ENCODE measurements around the gene PCSK2.
"Not testable (repeated sequence)": the region's sequence is repeated elsewhere in the genome, so short reads cannot be mapped to it uniquely, and the experiment has no call there.

PCSK2 gene

DNA sequence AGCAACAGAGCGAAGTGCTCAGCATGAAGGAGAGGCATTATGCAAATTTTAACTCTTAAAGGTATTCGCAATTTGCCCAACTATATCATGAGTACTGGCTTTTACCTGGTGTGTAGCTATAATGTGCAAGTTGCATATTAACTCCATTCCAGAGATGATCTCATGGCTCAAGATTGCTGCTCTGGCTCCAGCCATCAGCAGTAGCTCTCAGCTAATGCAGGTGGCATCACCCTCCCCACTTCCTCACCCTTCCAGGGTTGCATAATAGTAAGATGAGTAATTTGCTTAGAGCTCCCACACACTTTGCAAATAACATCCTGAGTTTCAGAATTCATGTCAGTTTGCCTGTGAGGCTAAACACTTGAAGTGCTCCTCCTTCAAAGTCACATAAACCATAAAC lies 15.9 kb upstream of the PCSK2 start:
- no peak overlapping the region for H3K9ac ChIP-seq (ENCODE audit: low read depth in 1 of 2, low read length in 2 of 2)
- H3K9me3 ChIP-seq (ENCODE audit: control insufficient read depth in 2 of 2, low read length in 2 of 2), result no peaks in the 10 kb centered on the region
- H3K4me3 ChIP-seq (ENCODE audit: low read length in 2 of 2), result no peak overlapping the region
- H3K27ac ChIP-seq (ENCODE audit: low read depth in 2 of 2, low read length in 2 of 2), result no peak overlapping the region
- H3K36me3 ChIP-seq (ENCODE audit: control insufficient read depth in 2 of 2, insufficient read depth in 2 of 2, low read length in 2 of 2), result no peaks in the 10 kb centered on the region
- H3K27me3 ChIP-seq (ENCODE audit: control insufficient read depth in 2 of 2, insufficient read depth in 2 of 2, low read length in 2 of 2), result no peaks in the 10 kb centered on the region
- H3K4me1 ChIP-seq (ENCODE audit: control insufficient read depth in 2 of 2, insufficient read depth in 2 of 2, low read length in 2 of 2), result no peaks in the 10 kb centered on the region

DNA sequence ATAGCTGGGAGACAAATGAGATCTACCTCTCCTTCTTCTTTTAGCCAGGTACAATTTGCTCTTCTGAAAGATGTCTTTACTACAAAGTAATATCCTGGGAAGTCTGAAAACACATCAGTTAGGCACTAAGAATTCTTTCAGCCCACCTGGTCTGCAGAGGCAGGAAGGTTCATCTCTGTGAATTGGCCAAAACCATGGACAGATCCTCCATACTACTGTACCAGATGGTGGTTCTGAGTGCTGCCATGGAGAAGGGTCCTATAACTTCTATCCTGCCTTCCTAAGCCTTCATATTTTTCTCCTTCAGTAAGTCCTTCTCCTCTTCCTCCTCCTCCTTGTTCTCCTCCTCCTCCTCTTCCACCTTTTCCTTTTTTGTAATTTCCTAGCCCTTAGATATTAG lies 11.7 kb upstream of the PCSK2 start:
- Histone ChIP-seq H3K27me3 (ENCODE audit: control insufficient read depth in 2 of 2, insufficient read depth in 2 of 2, low read length in 2 of 2) (no peaks in the 10 kb centered on the region), H3K36me3 (ENCODE audit: control insufficient read depth in 2 of 2, insufficient read depth in 2 of 2, low read length in 2 of 2) (no peaks in the 10 kb centered on the region), H3K4me1 (ENCODE audit: control insufficient read depth in 2 of 2, insufficient read depth in 2 of 2, low read length in 2 of 2) (no peaks in the 10 kb centered on the region), H3K27ac (ENCODE audit: low read depth in 2 of 2, low read length in 2 of 2) (no peak overlapping the region), H3K9me3 (ENCODE audit: control insufficient read depth in 2 of 2, low read length in 2 of 2) (no peaks in the 10 kb centered on the region), H3K4me3 (ENCODE audit: low read length in 2 of 2) (no peak overlapping the region), H3K9ac (ENCODE audit: low read depth in 1 of 2, low read length in 2 of 2) (no peak overlapping the region)

DNA sequence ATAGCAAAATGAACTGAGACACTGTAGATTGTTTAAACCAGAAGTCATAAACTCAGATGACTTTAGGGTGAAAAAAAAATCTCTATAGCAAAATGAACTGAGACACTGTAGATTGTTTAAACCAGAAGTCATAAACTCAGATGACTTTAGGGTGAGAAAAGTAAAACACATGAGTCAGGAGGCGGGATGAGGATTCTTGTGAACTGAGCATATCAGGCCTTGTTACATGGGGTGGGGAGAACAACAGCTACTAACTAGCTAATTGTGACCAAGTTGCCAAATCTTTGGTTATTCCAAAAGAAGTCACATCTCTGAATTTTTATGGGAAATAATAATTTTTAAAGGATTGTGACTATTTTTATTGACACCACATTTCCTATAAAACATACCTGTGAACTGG lies 7.0 kb upstream of the PCSK2 start:
- not testable (repeated sequence) for H3K27ac ChIP-seq (ENCODE audit: low read depth in 2 of 2, low read length in 2 of 2); H3K4me3 ChIP-seq (ENCODE audit: low read length in 2 of 2); H3K36me3 ChIP-seq (ENCODE audit: control insufficient read depth in 2 of 2, insufficient read depth in 2 of 2, low read length in 2 of 2); H3K9me3 ChIP-seq (ENCODE audit: control insufficient read depth in 2 of 2, low read length in 2 of 2); H3K27me3 ChIP-seq (ENCODE audit: control insufficient read depth in 2 of 2, insufficient read depth in 2 of 2, low read length in 2 of 2); H3K4me1 ChIP-seq (ENCODE audit: control insufficient read depth in 2 of 2, insufficient read depth in 2 of 2, low read length in 2 of 2); H3K9ac ChIP-seq (ENCODE audit: low read depth in 1 of 2, low read length in 2 of 2)

DNA sequence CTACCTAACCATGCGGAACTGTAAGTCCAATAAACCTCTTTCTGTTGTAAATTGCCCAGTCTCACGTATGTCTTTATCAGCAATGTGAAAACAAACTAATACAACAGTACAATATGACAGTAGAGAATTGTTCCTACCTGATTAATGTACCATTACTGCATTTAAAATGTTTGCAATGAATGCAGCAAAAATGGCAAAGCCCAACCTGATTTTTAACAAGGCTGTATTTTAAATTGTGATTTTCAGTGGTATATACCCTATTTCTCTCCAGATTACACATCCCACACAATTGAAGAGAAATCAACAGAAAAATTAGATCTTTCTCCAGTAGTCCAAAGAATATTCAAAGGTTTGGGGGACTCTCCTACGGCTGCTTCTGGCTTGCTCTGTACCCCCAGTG lies 3.3 kb upstream of the PCSK2 start:
- Histone ChIP-seq H3K27me3 (ENCODE audit: control insufficient read depth in 2 of 2, insufficient read depth in 2 of 2, low read length in 2 of 2) (peaks cover 9 to 11% of the 10 kb centered on the region in 2 donors), H3K36me3 (ENCODE audit: control insufficient read depth in 2 of 2, insufficient read depth in 2 of 2, low read length in 2 of 2) (no peaks in the 10 kb centered on the region), H3K9me3 (ENCODE audit: control insufficient read depth in 2 of 2, low read length in 2 of 2) (no peaks in the 10 kb centered on the region), H3K9ac (ENCODE audit: low read depth in 1 of 2, low read length in 2 of 2) (no peak overlapping the region), H3K4me1 (ENCODE audit: control insufficient read depth in 2 of 2, insufficient read depth in 2 of 2, low read length in 2 of 2) (no peaks in the 10 kb centered on the region), H3K4me3 (ENCODE audit: low read length in 2 of 2) (no peak overlapping the region), H3K27ac (ENCODE audit: low read depth in 2 of 2, low read length in 2 of 2) (no peak overlapping the region)

DNA sequence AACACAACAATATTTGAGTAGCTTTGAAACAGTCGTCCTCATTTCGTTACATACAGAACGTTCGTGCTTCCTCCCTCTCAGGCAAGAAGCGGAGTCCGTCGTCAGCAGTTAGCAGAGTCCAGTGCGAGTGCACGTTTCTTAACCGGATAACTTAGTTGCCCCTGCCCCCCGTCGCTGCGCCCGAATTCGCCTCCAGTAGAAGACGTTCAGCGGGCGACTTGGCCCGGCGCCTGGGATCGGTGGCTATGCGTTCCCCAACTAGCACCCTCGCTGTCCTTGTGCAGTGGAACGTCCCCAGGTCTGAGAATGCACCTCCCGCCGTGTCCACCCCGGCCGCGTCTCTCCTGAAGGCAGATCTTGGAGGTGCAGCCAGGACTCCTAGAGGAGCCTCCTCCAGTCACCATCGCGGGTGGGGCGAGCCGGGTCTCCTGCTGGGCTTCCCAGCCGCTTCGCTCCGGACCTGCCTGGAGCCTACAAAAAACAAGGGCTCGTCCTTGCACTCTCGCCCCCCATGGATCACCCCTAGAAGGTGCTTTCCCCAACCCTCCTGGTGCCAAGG lies 910 bp upstream of the PCSK2 start:
- Histone ChIP-seq H3K9ac (ENCODE audit: low read depth in 1 of 2, low read length in 2 of 2) (no peak overlapping the region), H3K27me3 (ENCODE audit: control insufficient read depth in 2 of 2, insufficient read depth in 2 of 2, low read length in 2 of 2) (peaks cover 11 to 13% of the 10 kb centered on the region in 2 donors), H3K4me1 (ENCODE audit: control insufficient read depth in 2 of 2, insufficient read depth in 2 of 2, low read length in 2 of 2) (no peaks in the 10 kb centered on the region), H3K36me3 (ENCODE audit: control insufficient read depth in 2 of 2, insufficient read depth in 2 of 2, low read length in 2 of 2) (no peaks in the 10 kb centered on the region), H3K27ac (ENCODE audit: low read depth in 2 of 2, low read length in 2 of 2) (no peak overlapping the region), H3K4me3 (ENCODE audit: low read length in 2 of 2) (peak overlapping the region; percentile 35 to 58), H3K9me3 (ENCODE audit: control insufficient read depth in 2 of 2, low read length in 2 of 2) (no peaks in the 10 kb centered on the region)

DNA sequence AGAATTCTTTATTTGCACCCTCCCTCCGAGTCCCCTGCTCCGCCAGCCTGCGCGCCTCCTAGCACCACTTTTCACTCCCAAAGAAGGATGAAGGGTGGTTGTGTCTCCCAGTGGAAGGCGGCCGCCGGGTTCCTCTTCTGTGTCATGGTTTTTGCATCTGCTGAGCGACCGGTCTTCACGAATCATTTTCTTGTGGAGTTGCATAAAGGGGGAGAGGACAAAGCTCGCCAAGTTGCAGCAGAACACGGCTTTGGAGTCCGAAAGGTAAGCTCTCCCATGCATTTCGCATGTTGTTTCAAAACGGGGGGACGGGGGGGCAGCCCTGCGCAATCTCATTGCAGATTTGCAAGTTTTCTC lies 357 bp downstream of the PCSK2 start:
- H3K27ac ChIP-seq (ENCODE audit: low read depth in 2 of 2, low read length in 2 of 2), result no peak overlapping the region
- H3K9ac ChIP-seq (ENCODE audit: low read depth in 1 of 2, low read length in 2 of 2), result no peak overlapping the region
- H3K9me3 ChIP-seq (ENCODE audit: control insufficient read depth in 2 of 2, low read length in 2 of 2), result no peaks in the 10 kb centered on the region
- H3K4me3 ChIP-seq (ENCODE audit: low read length in 2 of 2), result no peak overlapping the region
- peaks cover 11 to 13% of the 10 kb centered on the region in 2 donors for H3K27me3 ChIP-seq (ENCODE audit: control insufficient read depth in 2 of 2, insufficient read depth in 2 of 2, low read length in 2 of 2)
- H3K4me1 ChIP-seq (ENCODE audit: control insufficient read depth in 2 of 2, insufficient read depth in 2 of 2, low read length in 2 of 2), result no peaks in the 10 kb centered on the region
- no peaks in the 10 kb centered on the region for H3K36me3 ChIP-seq (ENCODE audit: control insufficient read depth in 2 of 2, insufficient read depth in 2 of 2, low read length in 2 of 2)

DNA sequence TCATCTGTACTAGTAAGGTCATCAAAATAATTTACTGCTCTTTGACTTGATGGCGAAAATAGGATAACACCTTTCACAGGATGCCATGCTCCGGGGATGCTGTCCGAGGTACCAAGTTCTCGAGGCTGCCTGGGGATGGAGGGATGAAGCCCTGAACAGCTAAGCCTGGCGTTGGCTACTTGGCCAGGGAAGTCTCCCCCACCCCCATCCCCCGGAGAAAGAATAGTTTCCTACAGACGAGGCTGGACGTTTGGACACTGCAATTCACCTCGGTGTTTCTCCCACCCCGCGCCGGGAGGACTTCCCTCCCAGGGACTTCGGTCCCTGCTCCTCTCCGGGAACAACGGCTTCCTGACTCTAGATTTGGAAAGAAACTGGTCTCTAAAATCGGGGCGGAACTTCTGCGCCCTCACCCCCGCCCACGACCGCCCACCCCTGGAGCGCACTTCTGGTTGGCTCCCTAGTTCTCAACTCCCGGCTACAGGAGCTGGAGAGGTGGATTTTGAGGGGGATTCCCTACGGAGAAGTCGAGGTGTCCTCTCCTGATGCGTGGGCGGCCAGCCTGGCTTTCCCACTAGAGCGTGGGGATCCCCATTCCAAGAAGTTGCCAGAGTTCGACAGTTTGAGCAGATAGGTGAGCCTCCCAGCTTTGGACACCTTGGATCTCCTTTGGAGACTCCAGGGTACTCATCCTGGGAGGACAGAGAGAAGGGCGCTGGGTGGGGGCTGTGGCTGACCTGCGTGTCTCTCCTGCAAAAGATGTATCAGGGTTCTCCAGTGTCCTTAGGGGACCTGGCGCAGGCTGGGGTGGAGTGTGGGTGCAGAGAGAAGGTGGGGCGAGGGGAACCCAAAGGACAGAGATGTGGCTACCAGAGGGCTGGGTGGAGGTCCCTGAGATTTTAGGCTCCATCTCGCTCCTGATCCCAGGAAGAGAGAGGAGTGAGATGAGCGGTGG lies 1.1 kb downstream of the PCSK2 start:
- Histone ChIP-seq H3K4me1 (ENCODE audit: control insufficient read depth in 2 of 2, insufficient read depth in 2 of 2, low read length in 2 of 2) (no peaks in the 10 kb centered on the region), H3K9me3 (ENCODE audit: control insufficient read depth in 2 of 2, low read length in 2 of 2) (no peaks in the 10 kb centered on the region), H3K36me3 (ENCODE audit: control insufficient read depth in 2 of 2, insufficient read depth in 2 of 2, low read length in 2 of 2) (no peaks in the 10 kb centered on the region), H3K27ac (ENCODE audit: low read depth in 2 of 2, low read length in 2 of 2) (no peak overlapping the region), H3K27me3 (ENCODE audit: control insufficient read depth in 2 of 2, insufficient read depth in 2 of 2, low read length in 2 of 2) (peaks cover 11 to 13% of the 10 kb centered on the region in 2 donors), H3K4me3 (ENCODE audit: low read length in 2 of 2) (no peak overlapping the region), H3K9ac (ENCODE audit: low read depth in 1 of 2, low read length in 2 of 2) (no peak overlapping the region)

DNA sequence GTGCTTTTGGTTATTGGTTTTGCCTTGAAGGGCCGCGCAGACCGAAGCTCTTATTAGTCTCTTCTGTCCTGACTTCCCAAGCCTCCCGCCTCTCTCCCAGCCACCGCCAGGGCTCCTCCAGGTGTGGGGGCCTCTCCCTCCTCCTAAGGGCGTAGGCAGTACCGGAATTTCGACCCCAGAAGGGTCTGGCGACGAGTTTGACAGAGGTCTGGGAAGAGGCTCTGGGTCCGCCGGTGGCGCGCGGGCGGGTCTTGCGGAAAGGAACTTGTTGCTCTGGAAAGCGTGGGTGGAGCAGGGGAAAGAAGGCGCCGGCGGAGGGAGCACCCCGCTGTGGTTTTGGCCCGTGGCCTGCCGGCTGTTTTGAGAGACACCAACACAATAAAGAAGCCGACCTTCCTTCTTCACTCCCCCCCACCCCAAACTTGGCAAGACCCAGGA lies 1.8 kb downstream of the PCSK2 start:
- Histone ChIP-seq H3K36me3 (ENCODE audit: control insufficient read depth in 2 of 2, insufficient read depth in 2 of 2, low read length in 2 of 2) (no peaks in the 10 kb centered on the region), H3K27me3 (ENCODE audit: control insufficient read depth in 2 of 2, insufficient read depth in 2 of 2, low read length in 2 of 2) (peaks cover 11 to 13% of the 10 kb centered on the region in 2 donors), H3K9ac (ENCODE audit: low read depth in 1 of 2, low read length in 2 of 2) (no peak overlapping the region), H3K27ac (ENCODE audit: low read depth in 2 of 2, low read length in 2 of 2) (no peak overlapping the region), H3K9me3 (ENCODE audit: control insufficient read depth in 2 of 2, low read length in 2 of 2) (no peaks in the 10 kb centered on the region), H3K4me1 (ENCODE audit: control insufficient read depth in 2 of 2, insufficient read depth in 2 of 2, low read length in 2 of 2) (no peaks in the 10 kb centered on the region), H3K4me3 (ENCODE audit: low read length in 2 of 2) (no peak overlapping the region)

DNA sequence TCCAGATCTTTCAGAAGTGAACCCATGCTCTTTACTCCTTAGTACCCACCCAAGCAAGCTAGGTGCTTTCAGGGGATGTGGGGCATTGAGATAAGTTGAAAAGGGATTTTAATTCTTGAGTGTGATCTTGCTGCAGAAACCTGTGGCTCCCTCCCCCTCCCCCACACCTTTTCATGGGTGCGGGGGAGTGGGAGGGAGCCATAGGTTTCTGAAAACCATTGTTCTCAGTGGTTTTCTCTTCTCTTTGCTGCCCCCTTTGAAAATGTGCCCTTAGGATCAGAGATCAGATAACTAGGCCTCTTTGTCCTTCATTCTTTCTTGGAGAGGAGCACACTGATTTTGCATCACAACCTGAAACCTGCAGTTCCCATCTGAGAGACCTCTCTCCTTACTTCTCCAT lies 2.4 kb downstream of the PCSK2 start:
- Histone ChIP-seq H3K27ac (ENCODE audit: low read depth in 2 of 2, low read length in 2 of 2) (no peak overlapping the region), H3K4me3 (ENCODE audit: low read length in 2 of 2) (no peak overlapping the region), H3K27me3 (ENCODE audit: control insufficient read depth in 2 of 2, insufficient read depth in 2 of 2, low read length in 2 of 2) (peaks cover 11 to 13% of the 10 kb centered on the region in 2 donors), H3K9me3 (ENCODE audit: control insufficient read depth in 2 of 2, low read length in 2 of 2) (no peaks in the 10 kb centered on the region), H3K9ac (ENCODE audit: low read depth in 1 of 2, low read length in 2 of 2) (no peak overlapping the region), H3K4me1 (ENCODE audit: control insufficient read depth in 2 of 2, insufficient read depth in 2 of 2, low read length in 2 of 2) (no peaks in the 10 kb centered on the region), H3K36me3 (ENCODE audit: control insufficient read depth in 2 of 2, insufficient read depth in 2 of 2, low read length in 2 of 2) (no peaks in the 10 kb centered on the region)

DNA sequence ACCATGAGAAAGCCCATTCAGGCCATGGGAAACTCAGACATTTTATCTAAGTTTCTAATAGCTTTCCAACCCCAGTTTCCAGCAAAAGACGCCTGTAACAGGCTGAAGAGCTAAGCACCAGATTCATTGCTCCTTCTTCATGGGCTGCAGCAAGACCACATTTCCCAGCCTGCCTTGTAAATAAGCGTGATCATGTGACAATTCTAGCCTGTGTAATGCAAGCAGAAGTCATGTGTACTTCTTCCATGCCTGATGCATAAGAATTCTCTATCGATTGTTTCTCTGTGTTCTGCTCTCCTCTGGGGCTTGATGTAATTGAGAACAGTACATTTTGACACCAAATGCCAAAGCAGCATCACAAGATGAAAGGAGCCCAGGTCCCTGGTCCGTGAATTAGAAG lies 6.8 kb downstream of the PCSK2 start:
- Histone ChIP-seq H3K9me3 (ENCODE audit: control insufficient read depth in 2 of 2, low read length in 2 of 2) (no peaks in the 10 kb centered on the region), H3K36me3 (ENCODE audit: control insufficient read depth in 2 of 2, insufficient read depth in 2 of 2, low read length in 2 of 2) (no peaks in the 10 kb centered on the region), H3K27me3 (ENCODE audit: control insufficient read depth in 2 of 2, insufficient read depth in 2 of 2, low read length in 2 of 2) (peaks cover 0 to 3% of the 10 kb centered on the region in 2 donors), H3K9ac (ENCODE audit: low read depth in 1 of 2, low read length in 2 of 2) (no peak overlapping the region), H3K27ac (ENCODE audit: low read depth in 2 of 2, low read length in 2 of 2) (no peak overlapping the region), H3K4me1 (ENCODE audit: control insufficient read depth in 2 of 2, insufficient read depth in 2 of 2, low read length in 2 of 2) (no peaks in the 10 kb centered on the region), H3K4me3 (ENCODE audit: low read length in 2 of 2) (no peak overlapping the region)
